GM18858 (cell line): ENCODE data around the gene FBN3.

ENCODE experiments used
- ATAC-seq: cut with Tn5 transposase; IDR thresholded peaks from one replicate; pipeline ENCODE4 v1.9.1; 2021; ENCODE audit not compliant: unreplicated experiment

Gene FBN3

GRCh38 chr19:8148410-8149260 is 757 bp downstream of the FBN3 start:
- no peak for ATAC-seq

DNA sequence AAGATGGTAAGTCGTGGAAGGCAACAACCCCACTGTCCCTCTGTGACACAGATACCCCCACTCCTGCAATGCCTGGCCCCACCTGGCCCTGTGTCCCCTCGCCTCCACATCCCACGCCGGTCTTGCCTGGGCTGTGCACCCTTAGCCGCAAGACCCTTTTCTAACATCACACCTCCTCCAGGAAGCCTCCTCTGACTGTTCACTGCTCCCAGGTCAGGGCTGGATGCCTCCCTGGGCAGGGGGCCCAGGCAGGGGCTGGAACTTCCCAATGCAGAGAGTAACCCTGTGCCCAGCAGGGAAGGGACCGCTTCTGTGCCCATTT is 1.3 kb downstream of the FBN3 start:
- no peak for ATAC-seq

GRCh38 chr19:8147582-8147978 is 1.8 kb downstream of the FBN3 start:
- ATAC-seq, result no peak

- no peak for ATAC-seq
Measured at GRCh38 chr19:8146877-8147581, 2.4 kb downstream of the FBN3 start.

- no peak for ATAC-seq
Measured at GRCh38 chr19:8144273-8144995, 5.0 kb downstream of the FBN3 start.

GRCh38 chr19:8143041-8143440 is 6.4 kb downstream of the FBN3 start:
- ATAC-seq, result no peak

- no peak for ATAC-seq
Measured at GRCh38 chr19:8142513-8142900, 6.9 kb downstream of the FBN3 start.

DNA sequence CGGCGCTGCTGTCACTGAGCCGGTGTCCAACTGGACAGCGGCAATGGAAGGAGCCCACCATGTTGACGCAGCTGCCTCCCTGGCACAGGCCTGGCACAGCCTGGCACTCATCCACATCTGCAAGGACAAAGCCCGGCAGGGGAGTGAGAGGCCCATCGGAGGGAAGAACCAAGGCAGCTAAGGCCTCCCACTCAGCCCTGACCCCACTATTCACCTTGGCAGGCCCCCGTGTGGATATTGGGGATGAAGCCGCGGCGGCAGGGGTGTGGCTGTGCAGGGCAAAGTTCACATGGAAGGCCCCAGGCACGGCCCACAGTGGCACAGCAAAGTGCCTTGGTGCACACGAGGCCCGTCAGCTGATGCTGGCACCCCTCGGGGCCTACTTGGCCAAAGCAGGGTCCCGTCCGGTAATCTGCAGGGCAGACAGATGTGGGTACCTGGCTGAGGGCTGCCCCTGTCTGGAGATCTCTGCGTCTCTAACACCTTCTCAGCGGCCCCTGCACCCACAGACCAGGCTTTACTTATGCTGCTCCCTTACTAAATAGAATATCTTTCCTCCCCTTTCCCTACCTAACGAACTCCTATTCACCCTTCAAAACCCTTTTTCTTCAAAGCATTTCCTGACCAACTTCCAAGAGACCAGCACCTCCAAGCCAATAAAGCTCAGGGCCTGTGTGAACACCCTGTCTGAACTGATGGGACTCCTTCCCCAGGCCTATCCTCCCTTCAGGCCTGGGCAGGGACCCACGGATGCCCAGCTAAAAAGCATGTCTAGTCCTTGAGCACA is 7.5 kb downstream of the FBN3 start:
- ATAC-seq, result no peak

DNA sequence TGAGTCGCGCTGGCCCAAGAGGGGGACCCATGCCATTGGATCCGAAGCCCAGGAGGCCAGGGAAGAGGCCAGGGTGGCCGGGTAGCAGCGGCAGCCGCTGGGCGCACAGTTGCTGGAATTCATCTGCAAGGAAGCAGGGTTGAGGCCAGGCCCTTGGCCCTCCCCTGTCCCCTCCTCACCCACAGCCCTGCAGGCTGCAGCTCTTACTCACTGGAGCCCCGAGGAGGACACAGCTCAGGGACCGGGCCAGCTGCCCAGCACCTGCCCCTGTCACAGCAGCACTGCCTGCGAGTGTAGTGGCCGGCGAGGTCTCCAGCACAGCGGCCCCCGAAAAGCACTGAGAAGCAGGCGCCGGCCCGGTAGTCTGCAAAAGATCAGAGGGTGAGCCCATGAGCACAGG is 11.2 kb downstream of the FBN3 start:
- ATAC-seq, result no peak

- ATAC-seq, result no peak
Measured at GRCh38 chr19:8137425-8137824, 12.0 kb downstream of the FBN3 start.

- no peak for ATAC-seq
Measured at GRCh38 chr19:8135946-8136618, 13.3 kb downstream of the FBN3 start.

DNA sequence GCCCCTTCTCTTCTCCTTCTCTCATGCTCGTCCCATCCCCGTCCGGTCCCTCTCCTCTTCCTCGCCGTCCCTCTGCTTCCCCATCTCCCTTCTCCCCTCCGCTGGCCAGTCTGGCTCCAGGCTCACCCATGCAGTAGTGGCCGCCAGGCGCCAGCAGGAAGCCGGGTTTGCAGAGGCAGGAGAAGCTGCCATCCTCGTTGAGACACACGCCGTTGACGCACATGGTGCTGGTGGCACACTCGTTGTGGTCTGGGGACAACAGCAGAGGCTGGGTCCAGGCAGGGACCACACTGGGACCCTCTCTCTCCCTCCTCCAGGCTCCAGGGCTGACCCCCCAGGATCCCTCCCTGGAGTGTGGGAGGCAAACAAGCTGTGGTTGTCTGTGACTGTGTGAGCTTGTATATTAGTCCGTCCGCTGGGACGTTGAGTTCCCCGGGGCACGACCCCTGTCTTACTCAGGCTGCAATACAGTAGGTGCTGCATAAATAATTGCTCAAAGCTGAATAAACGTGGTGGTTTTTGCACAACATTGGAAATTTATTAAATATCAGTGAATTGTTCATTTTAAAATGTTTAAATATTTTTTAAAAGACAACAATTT is 16.4 kb downstream of the FBN3 start:
- no peak for ATAC-seq

DNA sequence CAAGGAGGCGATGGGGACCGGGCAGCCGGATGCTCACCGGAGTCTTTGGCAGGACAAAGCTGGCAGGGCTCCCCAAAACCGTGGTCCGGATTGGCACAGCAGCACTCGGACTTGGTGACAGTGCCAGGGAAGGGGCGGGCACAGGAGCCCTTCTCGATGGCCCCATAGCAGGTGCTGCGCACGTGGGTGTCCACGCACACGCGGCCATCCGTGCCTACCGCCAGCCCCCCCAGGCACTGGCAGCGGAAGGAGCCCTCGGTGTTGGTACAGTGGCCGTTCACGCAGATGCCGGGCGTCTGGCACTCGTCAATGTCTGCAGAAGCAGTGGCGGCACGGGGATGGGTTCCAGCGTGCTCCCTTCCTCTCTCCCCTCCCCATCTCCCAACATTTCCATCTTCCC is 17.9 kb downstream of the FBN3 start:
- ATAC-seq, result no peak

DNA sequence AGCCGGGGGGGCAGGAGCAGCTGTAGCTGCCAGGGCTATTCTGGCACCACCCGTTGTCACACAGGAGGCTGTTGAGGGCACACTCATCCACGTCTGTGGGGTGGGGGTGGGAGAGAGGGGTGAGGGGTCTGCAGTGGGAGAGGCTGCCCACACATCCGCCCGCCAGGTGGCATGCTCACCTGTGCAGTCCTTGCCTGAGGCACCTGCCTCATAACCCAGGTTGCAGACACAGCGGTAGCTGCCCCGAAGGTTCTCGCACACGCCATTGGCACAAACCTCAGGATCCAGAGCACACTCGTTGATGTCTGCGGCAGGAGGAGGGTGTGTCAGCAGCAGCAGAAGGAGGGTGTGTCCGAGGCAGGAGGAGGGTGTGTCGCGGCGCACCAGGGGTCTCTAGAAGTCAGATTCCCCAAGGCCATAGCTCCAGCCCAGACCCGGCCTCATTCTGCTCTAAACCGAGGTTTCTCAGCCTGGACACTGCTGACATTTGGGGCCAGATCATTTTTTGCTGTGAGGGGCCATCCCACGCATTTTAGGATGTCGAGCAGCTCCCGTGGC is 20.3 kb downstream of the FBN3 start:
- ATAC-seq, result no peak

DNA sequence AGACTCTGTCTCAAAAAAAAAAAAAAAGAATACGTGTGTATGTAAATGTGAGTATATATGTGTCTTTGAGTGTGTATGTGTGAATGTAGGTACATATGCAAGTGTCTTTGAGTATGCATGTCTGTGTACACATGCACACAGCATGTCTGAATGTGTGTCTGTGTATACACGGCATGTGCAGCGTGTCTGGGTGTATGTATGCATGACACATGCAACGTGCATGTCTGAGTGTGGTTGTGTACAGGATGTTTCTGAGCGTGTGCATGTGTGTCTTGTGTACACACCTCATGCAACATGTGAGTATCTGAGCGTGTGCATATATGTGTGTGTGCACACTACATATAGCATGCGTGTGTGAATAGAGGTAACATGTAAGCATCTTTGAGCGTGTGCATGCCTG is 20.8 kb downstream of the FBN3 start:
- ATAC-seq, result no peak

DNA sequence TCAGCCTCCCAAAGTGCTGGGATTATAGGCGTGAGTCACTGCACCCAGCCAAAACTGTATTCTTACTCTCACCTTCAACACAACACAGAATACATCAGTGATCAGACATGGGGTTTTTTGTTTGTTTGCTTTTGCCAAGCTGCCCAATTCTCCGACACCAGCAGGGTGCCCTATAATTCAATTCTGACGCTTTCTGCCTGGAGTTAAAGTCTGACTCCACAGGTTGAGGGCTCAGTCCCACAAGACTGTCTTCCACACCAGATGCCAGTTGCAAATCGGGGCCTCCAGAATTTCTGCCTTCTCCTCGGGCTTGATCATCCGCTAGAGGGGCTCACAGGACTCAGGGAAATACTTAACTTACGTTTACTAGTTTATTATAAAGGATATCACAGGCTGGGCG is 22.1 kb downstream of the FBN3 start:
- no peak for ATAC-seq

GRCh38 chr19:8126511-8126910 is 22.9 kb downstream of the FBN3 start:
- ATAC-seq, result no peak

- ATAC-seq, result no peak
Measured at GRCh38 chr19:8126008-8126407, 23.4 kb downstream of the FBN3 start.

DNA sequence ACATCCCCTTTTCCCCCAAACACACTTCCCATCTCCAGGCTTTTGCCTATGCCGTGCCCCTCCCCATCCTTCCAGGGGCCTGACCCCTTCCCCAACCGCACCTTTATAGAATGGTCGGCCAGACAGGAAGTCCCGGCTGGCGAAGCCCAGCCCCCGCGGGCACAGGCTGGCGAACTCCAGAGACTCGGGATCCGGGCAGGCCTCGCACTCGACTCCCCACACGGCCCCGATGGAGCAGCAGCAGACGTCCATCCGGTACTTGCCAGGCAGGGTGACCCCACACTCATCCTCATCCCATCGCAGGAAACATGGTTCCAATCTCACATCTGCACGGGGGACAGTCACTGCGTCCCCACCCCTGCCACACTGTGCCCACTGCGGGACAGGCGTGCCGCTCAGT is 25.7 kb downstream of the FBN3 start:
- no peak for ATAC-seq
